Right lung (tissue), 5 donors: ENCODE measurements around the gene UMPS. TPM values are rescaled to one million over a fixed set of nuclear protein-coding genes. Genes with fewer than 3 reads are reported as not detected.

Source experiments
- DNase-seq, 2 donors: peaks; one replicate each; pipeline ENCODE4 v3.0.0-alpha.2; 2013
- polyA plus RNA-seq, 5 donors: library from polyadenylated mRNA; unstranded; fragments of 120-200 nt; gene quantifications; one replicate each; pipeline versions ENCODE4 v1.2.1 to v1.2.3, GENCODE V29; 2013; ENCODE audit warnings: inconsistent platforms in 1 of 5, low replicate concordance in 1 of 5; ENCODE audit not compliant: insufficient read length in 5 of 5, insufficient read depth in 1 of 5

The UMPS gene
- polyA plus RNA-seq, 5 donors: 36.2 to 43.2 (median 40.4) TPM

GRCh38 chr3:124761935-124762660, 31.8 kb downstream of the UMPS start:
- no peak for DNase-seq

- DNase-seq: no peak
Measured at GRCh38 chr3:124762661-124763011, 32.4 kb downstream of the UMPS start.

GRCh38 chr3:124763206-124763605, 33.0 kb downstream of the UMPS start:
- DNase-seq: no peak

- no peak for DNase-seq
Measured at GRCh38 chr3:124763644-124764358, 33.5 kb downstream of the UMPS start.

GRCh38 chr3:124764746-124765145, 34.5 kb downstream of the UMPS start:
- no peak for DNase-seq

GRCh38 chr3:124765197-124765840, 35.1 kb downstream of the UMPS start:
- no peak for DNase-seq

- no peak for DNase-seq
Measured at GRCh38 chr3:124766113-124767095, 36.2 kb downstream of the UMPS start.

GRCh38 chr3:124767264-124767663, 37.0 kb downstream of the UMPS start:
- no peak for DNase-seq

GRCh38 chr3:124767691-124768090, 37.4 kb downstream of the UMPS start:
- no peak for DNase-seq

- no peak for DNase-seq
Measured at GRCh38 chr3:124768812-124769211, 38.6 kb downstream of the UMPS start.

GRCh38 chr3:124769462-124769861, 39.2 kb downstream of the UMPS start:
- no peak for DNase-seq

GRCh38 chr3:124770336-124771082, 40.3 kb downstream of the UMPS start:
- DNase-seq: no peak

GRCh38 chr3:124771083-124771445, 40.8 kb downstream of the UMPS start:
- DNase-seq: no peak

- DNase-seq: peak; percentile 70 to 75
Measured at GRCh38 chr3:124772081-124772831, 42.0 kb downstream of the UMPS start.

GRCh38 chr3:124773351-124774326, 43.4 kb downstream of the UMPS start:
- no peak for DNase-seq

GRCh38 chr3:124774327-124774718, 44.1 kb downstream of the UMPS start:
- no peak for DNase-seq

GRCh38 chr3:124774841-124775402, 44.7 kb downstream of the UMPS start:
- DNase-seq: no peak

GRCh38 chr3:124775877-124776276, 45.6 kb downstream of the UMPS start:
- no peak for DNase-seq

GRCh38 chr3:124776856-124777255, 46.6 kb downstream of the UMPS start:
- DNase-seq: no peak
